Measurements from ENCODE around the gene MEAK7.

Gene MEAK7

GRCh38 chr16:84511180-84511800 is 6.8 kb upstream of the MEAK7 start:
- Histone ChIP-seq H3K79me2 (ENCODE audit: control insufficient read depth, insufficient read depth, low read length, unreplicated experiment) (no peaks in the 10 kb centered on the region), H2AFZ (ENCODE audit: low read length, unreplicated experiment) (peak overlapping the region; percentile 66), H3K4me3 (ENCODE audit: low read depth, low read length) (no peak overlapping the region), H3K27me3 (ENCODE audit: insufficient read depth, low read length) (no peaks in the 10 kb centered on the region), H3K36me3 (ENCODE audit: insufficient read depth, low read length) (no peaks in the 10 kb centered on the region), H3K4me1 (ENCODE audit: control insufficient read depth, insufficient read depth, low read length, unreplicated experiment) (peaks cover 3% of the 10 kb centered on the region), H3K27ac (ENCODE audit: low read depth, low read length) (no peak overlapping the region)

GRCh38 chr16:84509032-84509950 is 4.8 kb upstream of the MEAK7 start:
- H3K27me3 ChIP-seq (ENCODE audit: insufficient read depth, low read length) = no peaks in the 10 kb centered on the region
- no peaks in the 10 kb centered on the region for H3K36me3 ChIP-seq (ENCODE audit: insufficient read depth, low read length)
- no peak overlapping the region for H2AFZ ChIP-seq (ENCODE audit: low read length, unreplicated experiment)
- H3K4me1 ChIP-seq (ENCODE audit: control insufficient read depth, insufficient read depth, low read length, unreplicated experiment) = peaks cover 12% of the 10 kb centered on the region
- no peak overlapping the region for H3K27ac ChIP-seq (ENCODE audit: low read depth, low read length)
- H3K4me3 ChIP-seq (ENCODE audit: low read depth, low read length) = no peak overlapping the region
- H3K79me2 ChIP-seq (ENCODE audit: control insufficient read depth, insufficient read depth, low read length, unreplicated experiment) = peaks cover 2% of the 10 kb centered on the region

DNA sequence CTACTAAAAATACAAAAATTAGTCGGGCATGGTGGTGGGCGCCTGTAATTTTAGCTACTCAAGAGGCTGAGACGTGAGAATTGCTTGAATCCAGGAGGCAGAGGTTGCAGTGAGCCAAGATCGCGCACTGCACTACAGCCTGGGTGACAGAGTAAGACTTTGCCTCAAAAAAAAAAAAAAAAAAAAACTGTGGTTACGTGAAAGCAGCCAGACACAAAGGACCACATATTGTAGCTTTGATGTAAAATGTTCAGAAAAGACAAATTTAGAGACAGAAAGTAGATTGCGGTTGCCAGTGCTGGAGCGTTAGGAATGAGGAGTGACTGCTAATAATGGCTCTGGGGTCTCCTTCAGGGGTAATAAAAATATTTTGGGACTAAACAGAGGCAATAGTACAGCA is 4.0 kb upstream of the MEAK7 start:
- peaks cover 14% of the 10 kb centered on the region for H3K4me1 ChIP-seq (ENCODE audit: control insufficient read depth, insufficient read depth, low read length, unreplicated experiment)
- no peak overlapping the region for H2AFZ ChIP-seq (ENCODE audit: low read length, unreplicated experiment)
- peaks cover 10% of the 10 kb centered on the region for H3K79me2 ChIP-seq (ENCODE audit: control insufficient read depth, insufficient read depth, low read length, unreplicated experiment)
- H3K4me3 ChIP-seq (ENCODE audit: low read depth, low read length) = no peak overlapping the region
- no peak overlapping the region for H3K27ac ChIP-seq (ENCODE audit: low read depth, low read length)
- no peaks in the 10 kb centered on the region for H3K36me3 ChIP-seq (ENCODE audit: insufficient read depth, low read length)
- H3K27me3 ChIP-seq (ENCODE audit: insufficient read depth, low read length) = no peaks in the 10 kb centered on the region

DNA sequence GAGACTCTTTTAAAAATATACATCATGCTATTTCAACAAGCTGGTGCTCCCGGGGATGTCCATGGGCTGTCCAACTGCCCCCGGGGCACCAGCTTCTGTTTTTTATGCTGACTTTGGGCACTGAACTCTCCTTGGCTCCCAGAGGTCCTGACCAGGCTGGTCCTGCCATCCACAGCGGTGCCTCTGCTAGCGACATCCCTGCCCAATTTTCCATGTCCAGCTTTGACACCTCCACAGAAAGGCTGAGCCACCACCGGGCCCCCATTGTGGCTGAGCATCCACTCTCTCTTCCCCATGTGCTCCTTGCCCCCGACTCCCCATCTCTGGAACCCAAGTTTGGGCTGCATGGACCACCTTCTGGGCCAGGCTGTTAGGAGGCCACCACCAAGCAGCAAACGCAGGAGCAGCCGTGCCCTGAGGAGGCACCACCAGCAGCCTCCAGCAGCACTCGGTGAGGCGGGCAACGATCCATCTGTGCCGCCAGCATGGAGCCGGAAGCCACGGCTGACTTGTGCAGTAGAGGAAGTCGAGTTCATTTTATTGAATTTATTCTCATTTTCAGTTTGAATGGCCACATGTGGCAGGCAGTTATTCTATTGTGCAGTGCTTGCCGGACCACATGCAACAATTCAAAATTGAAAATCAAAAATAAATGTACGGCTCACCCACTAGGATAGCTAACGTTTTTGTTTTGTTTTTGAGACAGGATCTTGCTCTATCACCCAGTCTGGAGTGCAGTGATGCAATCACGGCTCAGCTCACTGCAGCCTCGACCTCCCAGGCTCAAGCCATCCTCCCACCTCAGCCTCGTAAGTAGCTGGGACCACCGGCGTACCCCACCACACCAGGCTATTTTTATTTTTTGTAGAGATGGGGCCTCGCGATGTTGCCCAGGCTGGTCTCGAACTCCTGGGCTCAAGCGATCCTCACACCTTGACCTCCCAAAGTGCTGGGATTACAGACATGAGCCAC is 2.8 kb upstream of the MEAK7 start:
- peaks cover 18% of the 10 kb centered on the region for H3K79me2 ChIP-seq (ENCODE audit: control insufficient read depth, insufficient read depth, low read length, unreplicated experiment)
- peaks cover 3% of the 10 kb centered on the region; the same call in 1 of the 2 replicates for H3K36me3 ChIP-seq (ENCODE audit: insufficient read depth, low read length)
- H3K27me3 ChIP-seq (ENCODE audit: insufficient read depth, low read length) = no peaks in the 10 kb centered on the region
- no peak overlapping the region for H3K27ac ChIP-seq (ENCODE audit: low read depth, low read length)
- H3K4me1 ChIP-seq (ENCODE audit: control insufficient read depth, insufficient read depth, low read length, unreplicated experiment) = peaks cover 26% of the 10 kb centered on the region
- no peak overlapping the region for H3K4me3 ChIP-seq (ENCODE audit: low read depth, low read length)
- H2AFZ ChIP-seq (ENCODE audit: low read length, unreplicated experiment) = no peak overlapping the region

DNA sequence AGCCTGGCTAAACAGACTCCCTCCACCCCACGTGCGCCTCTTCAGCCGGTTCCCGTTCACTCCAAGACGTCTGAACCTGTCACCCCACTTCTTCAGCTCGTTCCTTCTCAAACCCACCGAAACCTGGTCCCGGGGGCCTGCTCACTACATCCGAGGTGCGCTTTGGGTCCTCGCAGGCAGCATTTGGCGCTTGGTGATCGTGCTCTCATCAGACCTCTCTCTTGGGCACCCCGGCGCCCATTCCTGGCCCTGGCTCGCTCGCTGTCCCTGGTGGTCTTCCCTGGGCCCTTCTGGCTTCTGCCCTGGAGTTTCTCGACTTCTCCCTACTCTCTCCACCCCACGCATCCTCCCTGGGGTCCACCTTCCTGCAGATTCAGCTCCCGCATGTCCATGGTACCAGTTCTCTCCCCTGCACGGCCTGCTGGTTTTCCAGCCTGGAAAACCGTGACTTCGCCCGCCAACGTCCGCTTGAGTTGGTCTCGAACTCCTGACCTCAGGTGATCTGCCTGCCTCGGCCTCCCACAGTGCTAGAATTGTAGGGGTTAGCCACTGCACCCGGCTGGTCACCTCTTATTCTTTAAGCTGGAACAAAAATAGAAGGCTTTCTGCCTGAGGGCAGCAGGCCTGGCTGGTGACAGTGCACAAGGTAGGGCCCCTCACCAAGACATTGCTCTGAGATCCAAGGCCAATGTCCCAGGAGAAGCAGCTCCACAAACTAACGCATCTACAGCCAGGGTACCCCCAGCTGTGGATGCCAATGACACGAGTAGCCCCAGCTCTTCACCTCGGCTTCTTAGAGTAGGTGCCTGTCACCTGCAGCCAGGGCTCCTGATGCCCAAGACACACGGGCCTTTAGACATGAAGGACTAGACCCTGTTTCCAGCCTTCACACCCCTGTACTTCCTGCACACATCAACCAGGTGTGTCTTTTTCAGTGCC is 1.1 kb upstream of the MEAK7 start:
- no peaks in the 10 kb centered on the region for H3K27me3 ChIP-seq (ENCODE audit: insufficient read depth, low read length)
- peaks cover 28% of the 10 kb centered on the region for H3K79me2 ChIP-seq (ENCODE audit: control insufficient read depth, insufficient read depth, low read length, unreplicated experiment)
- H2AFZ ChIP-seq (ENCODE audit: low read length, unreplicated experiment) = peak overlapping the region; percentile 29
- peak overlapping the region; percentile 60 for H3K27ac ChIP-seq (ENCODE audit: low read depth, low read length)
- H3K4me1 ChIP-seq (ENCODE audit: control insufficient read depth, insufficient read depth, low read length, unreplicated experiment) = peaks cover 38% of the 10 kb centered on the region
- peaks cover 6% of the 10 kb centered on the region; the same call in 1 of the 2 replicates for H3K36me3 ChIP-seq (ENCODE audit: insufficient read depth, low read length)
- H3K4me3 ChIP-seq (ENCODE audit: low read depth, low read length) = peak overlapping the region; percentile 53

DNA sequence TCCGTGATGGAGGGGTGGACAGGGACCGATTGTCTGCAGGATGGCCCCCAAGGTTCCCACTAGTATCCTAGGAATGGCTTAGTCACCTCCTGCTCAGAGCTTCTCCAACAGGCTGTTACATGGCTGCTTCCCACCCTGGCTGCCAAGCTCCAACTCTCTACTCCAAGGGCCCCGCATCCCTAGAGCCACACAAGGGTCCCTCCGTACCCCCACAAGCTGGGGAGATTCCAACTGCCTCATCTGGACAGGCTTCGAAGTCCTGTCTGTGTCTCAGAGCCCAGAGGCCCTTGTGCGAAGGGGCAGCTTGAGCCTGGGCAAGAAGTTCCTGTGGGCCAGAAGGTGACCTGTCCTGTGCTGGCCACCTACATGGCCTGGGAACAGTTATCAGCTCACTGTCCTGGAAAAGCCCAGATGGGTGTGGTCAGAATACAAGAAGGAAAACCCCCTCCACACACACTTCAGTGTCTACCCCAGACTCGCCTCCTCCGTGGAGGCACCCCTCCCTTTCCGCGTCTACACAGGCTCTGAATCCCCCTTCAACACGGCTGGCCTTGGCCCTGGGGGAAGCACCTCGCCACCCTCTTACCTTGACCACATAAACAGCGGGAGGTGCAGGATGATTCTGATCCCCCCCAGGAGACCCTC is 586 bp downstream of the MEAK7 start:
- H3K27me3 ChIP-seq (ENCODE audit: insufficient read depth, low read length) = no peaks in the 10 kb centered on the region
- peak overlapping the region; percentile 86 for H3K4me3 ChIP-seq (ENCODE audit: low read depth, low read length)
- peaks cover 22% of the 10 kb centered on the region for H3K36me3 ChIP-seq (ENCODE audit: insufficient read depth, low read length)
- H3K79me2 ChIP-seq (ENCODE audit: control insufficient read depth, insufficient read depth, low read length, unreplicated experiment) = peaks cover 43% of the 10 kb centered on the region
- H3K4me1 ChIP-seq (ENCODE audit: control insufficient read depth, insufficient read depth, low read length, unreplicated experiment) = peaks cover 53% of the 10 kb centered on the region
- H3K27ac ChIP-seq (ENCODE audit: low read depth, low read length) = peak overlapping the region; percentile 47
- peak overlapping the region; percentile 14 for H2AFZ ChIP-seq (ENCODE audit: low read length, unreplicated experiment)

- H3K79me2 ChIP-seq (ENCODE audit: control insufficient read depth, insufficient read depth, low read length, unreplicated experiment) = peaks cover 44% of the 10 kb centered on the region
- peak overlapping the region; percentile 86 for H3K4me3 ChIP-seq (ENCODE audit: low read depth, low read length)
- H3K27ac ChIP-seq (ENCODE audit: low read depth, low read length) = peak overlapping the region; percentile 47
- no peaks in the 10 kb centered on the region for H3K27me3 ChIP-seq (ENCODE audit: insufficient read depth, low read length)
- H3K4me1 ChIP-seq (ENCODE audit: control insufficient read depth, insufficient read depth, low read length, unreplicated experiment) = peaks cover 53% of the 10 kb centered on the region
- peaks cover 32% of the 10 kb centered on the region for H3K36me3 ChIP-seq (ENCODE audit: insufficient read depth, low read length)
- no peak overlapping the region for H2AFZ ChIP-seq (ENCODE audit: low read length, unreplicated experiment)
Observed at GRCh38 chr16:84502581-84502980, 1.9 kb downstream of the MEAK7 start.

DNA sequence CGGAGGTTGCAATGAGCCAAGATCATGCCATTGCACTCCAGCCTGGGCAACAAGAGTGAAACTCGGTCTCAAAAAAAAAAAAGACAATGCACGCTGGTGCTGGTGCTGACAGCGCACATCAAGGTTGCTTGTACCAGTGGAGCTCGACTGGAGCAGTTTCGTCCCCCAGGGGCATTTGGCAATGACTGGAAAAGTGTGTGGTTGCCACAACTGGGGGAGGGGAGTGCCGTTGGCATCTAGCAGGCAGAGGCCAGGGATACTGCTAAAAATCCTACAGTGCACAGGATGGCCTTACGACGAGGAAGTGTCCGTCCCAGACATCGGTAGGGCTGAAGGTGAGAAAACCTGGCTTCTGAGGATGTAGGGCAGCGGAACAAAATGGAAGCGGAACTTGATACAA is 2.4 kb downstream of the MEAK7 start:
- Histone ChIP-seq H3K27me3 (ENCODE audit: insufficient read depth, low read length) (no peaks in the 10 kb centered on the region), H3K79me2 (ENCODE audit: control insufficient read depth, insufficient read depth, low read length, unreplicated experiment) (peaks cover 44% of the 10 kb centered on the region)

DNA sequence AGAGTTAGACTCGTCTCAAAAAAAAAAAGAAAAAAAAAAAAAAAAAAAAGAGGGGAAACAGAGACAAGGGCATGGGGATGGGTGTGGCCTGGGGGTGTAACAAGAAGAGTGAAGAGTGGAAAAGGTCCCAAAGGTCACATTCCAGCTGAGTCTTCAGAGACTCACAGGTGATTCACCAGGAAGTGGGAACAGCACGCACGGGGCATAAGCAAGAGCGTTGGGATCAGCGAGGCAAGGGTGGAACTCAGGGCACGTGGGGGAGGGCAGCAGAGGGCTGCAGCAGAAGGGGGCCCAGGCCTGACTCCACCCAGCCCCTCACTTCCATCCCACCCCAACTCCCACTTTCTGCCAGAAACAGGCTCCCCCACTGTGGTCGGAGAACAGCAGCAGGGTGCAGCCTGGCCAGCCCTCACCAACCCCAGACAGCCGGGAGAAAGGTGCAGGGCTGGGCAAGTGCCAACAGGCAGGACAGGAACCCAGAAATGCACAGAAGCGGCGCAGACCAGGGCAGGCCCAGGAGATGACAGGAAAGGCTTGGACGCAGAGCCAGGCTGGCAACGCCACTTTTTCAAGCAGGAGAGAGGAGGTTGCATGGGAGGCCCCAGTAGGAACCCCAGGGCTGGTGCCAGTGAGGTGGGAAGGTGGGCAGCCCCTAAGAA is 3.3 kb downstream of the MEAK7 start:
- peaks cover 44% of the 10 kb centered on the region for H3K79me2 ChIP-seq (ENCODE audit: control insufficient read depth, insufficient read depth, low read length, unreplicated experiment)
- no peaks in the 10 kb centered on the region for H3K27me3 ChIP-seq (ENCODE audit: insufficient read depth, low read length)
- H3K4me1 ChIP-seq (ENCODE audit: control insufficient read depth, insufficient read depth, low read length, unreplicated experiment) = peaks cover 52% of the 10 kb centered on the region
- H3K4me3 ChIP-seq (ENCODE audit: low read depth, low read length) = peak overlapping the region; percentile 4; the same call in 1 of the 2 replicates
- peak overlapping the region; percentile 49; the same call in 1 of the 2 replicates for H3K27ac ChIP-seq (ENCODE audit: low read depth, low read length)
- H2AFZ ChIP-seq (ENCODE audit: low read length, unreplicated experiment) = no peak overlapping the region
- peaks cover 46% of the 10 kb centered on the region for H3K36me3 ChIP-seq (ENCODE audit: insufficient read depth, low read length)

More for the DNA sequence above, 2.4 kb downstream of the MEAK7 start:
- peaks cover 53% of the 10 kb centered on the region for H3K4me1 ChIP-seq (ENCODE audit: control insufficient read depth, insufficient read depth, low read length, unreplicated experiment)
- H2AFZ ChIP-seq (ENCODE audit: low read length, unreplicated experiment) = no peak overlapping the region
- H3K27ac ChIP-seq (ENCODE audit: low read depth, low read length) = peak overlapping the region; percentile 47
- H3K4me3 ChIP-seq (ENCODE audit: low read depth, low read length) = peak overlapping the region; percentile 86; the same call in 1 of the 2 replicates
- H3K36me3 ChIP-seq (ENCODE audit: insufficient read depth, low read length) = peaks cover 37% of the 10 kb centered on the region
